Cerebellar nuclear complex (tissue), 1 donor: ENCODE data around the gene SLC39A8.
"Not testable (repeated sequence)": the region's sequence is repeated elsewhere in the genome, so short reads cannot be mapped to it uniquely, and the experiment has no call there.

ENCODE experiments used
- DNase-seq, 2 experiments: peaks; one replicate each; lab custom pipeline; 2025; lab: John Stamatoyannopoulos, UW

Gene SLC39A8

GRCh38 chr4:102299354-102300107, 45.8 kb downstream of the SLC39A8 start:
- DNase-seq: peak in 1 of 2 experiments; percentile 33

GRCh38 chr4:102298716-102299115, 46.6 kb downstream of the SLC39A8 start:
- DNase-seq: no peak

- no peak for DNase-seq
Measured at GRCh38 chr4:102295153-102295862, 50.0 kb downstream of the SLC39A8 start.

GRCh38 chr4:102288497-102288896, 56.8 kb downstream of the SLC39A8 start:
- no peak for DNase-seq

- no peak for DNase-seq
Measured at GRCh38 chr4:102285831-102286230, 59.5 kb downstream of the SLC39A8 start.

GRCh38 chr4:102281171-102281839, 64.0 kb downstream of the SLC39A8 start:
- no peak for DNase-seq

GRCh38 chr4:102273317-102273716, 72.0 kb downstream of the SLC39A8 start:
- DNase-seq: not testable (repeated sequence)

GRCh38 chr4:102272318-102272717, 73.0 kb downstream of the SLC39A8 start:
- DNase-seq: no peak

GRCh38 chr4:102268355-102268754, 76.9 kb downstream of the SLC39A8 start:
- no peak for DNase-seq

GRCh38 chr4:102263024-102263787, 82.1 kb downstream of the SLC39A8 start:
- peak; percentile 1 to 69 for DNase-seq

GRCh38 chr4:102259702-102260101, 85.6 kb downstream of the SLC39A8 start:
- DNase-seq: no peak

- no peak for DNase-seq
Measured at GRCh38 chr4:102259081-102259480, 86.2 kb downstream of the SLC39A8 start.

GRCh38 chr4:102256321-102256720, 89.0 kb downstream of the SLC39A8 start:
- no peak for DNase-seq

GRCh38 chr4:102253860-102254259, 91.4 kb downstream of the SLC39A8 start:
- DNase-seq: no peak

GRCh38 chr4:102252171-102252570, 93.1 kb downstream of the SLC39A8 start:
- DNase-seq: no peak

GRCh38 chr4:102250341-102250740, 94.9 kb downstream of the SLC39A8 start:
- no peak for DNase-seq

GRCh38 chr4:102247041-102247440, 98.2 kb downstream of the SLC39A8 start:
- no peak for DNase-seq

GRCh38 chr4:102246416-102246815, 98.9 kb downstream of the SLC39A8 start:
- no peak for DNase-seq

- no peak for DNase-seq
Measured at GRCh38 chr4:102244878-102245535, 100.3 kb downstream of the SLC39A8 start.

- DNase-seq: not testable (repeated sequence)
Measured at GRCh38 chr4:102243296-102243695, 102.0 kb downstream of the SLC39A8 start.

- no peak for DNase-seq
Measured at GRCh38 chr4:102234243-102234838, 110.9 kb downstream of the SLC39A8 start.
